HepG2 (cell line): Measurements from ENCODE around the gene SFXN1. TPM values are rescaled to one million over a fixed set of nuclear protein-coding genes. Genes with fewer than 3 reads are reported as not detected.
A peak's percentile ranks its signal among the peaks of the same experiment; 100 is the strongest.

Experiments
- ATAC-seq: fragments of 200-7000 bp; cut with Tn5 transposase; 3 replicates; pipeline ENCODE4 v1.9.1; 2020; ENCODE audit warnings: mild to moderate bottlenecking, moderate library complexity
- BruUV-seq: library from RNA; stranded (reverse); fragments of 400-500 nt; replicated peaks from 2 replicates; lab custom pipeline; 2021; lab: Mats Ljungman, UMichigan
- CTCF ChIA-PET: fragments of 300-600 bp; formaldehyde crosslinking; extraction: SDS; loops from one replicate; lab custom pipeline; 2021; ENCODE audit warnings: low total read pairs, inconsistent platforms, low intra/inter-chr PET ratio; lab: Yijun Ruan, JAX
- POLR2A ChIA-PET: fragments of 350-600 bp; sonication (Branson Sonifier 250); formaldehyde crosslinking; loops from one replicate; lab custom pipeline; 2020; ENCODE audit warnings: antibody characterized with exemption, inconsistent platforms; lab: Yijun Ruan, JAX
- DNase-seq: peaks from one replicate; pipeline ENCODE4 v3.0.0-alpha.2; 2015; ENCODE audit warnings: low spot score
- FAIRE-seq: peaks from 3 replicates; lab custom pipeline; 2011; peaks lifted over from hg19 to GRCh38; lab: Jason Lieb, UNC
- H2AFZ ChIP-seq: one replicate; pipeline ENCODE4 v1.6.1; 2011; ENCODE audit warnings: low read length, inconsistent platforms
- H3K27ac ChIP-seq: fragments of 300-600 bp; 3 replicates; pipeline ENCODE4 v1.8.0; 2011; ENCODE audit warnings: mixed run types, mild to moderate bottlenecking, mixed read lengths, low read length, inconsistent platforms; ENCODE audit not compliant: insufficient read depth; ENCODE audit errors: extremely low read length
- H3K27me3 ChIP-seq, 2 experiments: fragments of 200-600 bp in 1 of 2; 2 replicates in 1 of 2; 3 replicates in 1 of 2; pipeline versions ENCODE4 v1.6.0 to v1.8.0; 2011; ENCODE audit warnings: low read length in 2 of 2, mild to moderate bottlenecking in 2 of 2, moderate library complexity in 2 of 2, inconsistent platforms in 1 of 2; ENCODE audit not compliant: insufficient read depth in 2 of 2, control insufficient read depth in 1 of 2
- H3K36me3 ChIP-seq, 2 experiments: fragments of 200-600 bp in 1 of 2; replicated peaks in 1 of 2; 2 replicates in 1 of 2; 3 replicates in 1 of 2; pipeline versions ENCODE4 v1.5.1 to v1.8.0; 2011; ENCODE audit warnings: low read length in 2 of 2, inconsistent platforms in 1 of 2; ENCODE audit not compliant: insufficient read depth in 2 of 2, control insufficient read depth in 1 of 2
- H3K4me1 ChIP-seq: 2 replicates; pipeline ENCODE4 v1.5.1; 2012; ENCODE audit warnings: low read length, inconsistent platforms; ENCODE audit not compliant: insufficient read depth
- H3K4me2 ChIP-seq: 2 replicates; pipeline ENCODE4 v1.6.0; 2011; ENCODE audit warnings: low read depth, low read length, inconsistent platforms
- H3K4me3 ChIP-seq, 3 experiments: fragments of 200-600 bp in 1 of 3; sonication (generic), shearing (Covaris generic) in 1 of 3; replicated peaks in 1 of 3; 2 replicates each; pipeline ENCODE4 v1.5.1; 2011 to 2016; ENCODE audit warnings: low read length in 3 of 3, inconsistent platforms in 2 of 3, low read depth in 2 of 3, mild to moderate bottlenecking in 2 of 3, control low read depth in 1 of 3, mixed read lengths in 1 of 3; ENCODE audit not compliant: insufficient read depth in 1 of 3
- H3K79me2 ChIP-seq: one replicate; pipeline ENCODE4 v1.6.1; 2011; ENCODE audit warnings: low read length, inconsistent platforms; ENCODE audit not compliant: insufficient read depth
- H3K9ac ChIP-seq: 2 replicates; pipeline ENCODE4 v1.6.0; 2011; ENCODE audit warnings: mild to moderate bottlenecking, low read depth, low read length, inconsistent platforms; ENCODE audit not compliant: insufficient read depth
- H3K9me3 ChIP-seq: 2 replicates; pipeline ENCODE4 v1.5.1; 2012; ENCODE audit warnings: mild to moderate bottlenecking, low read length
- H4K20me1 ChIP-seq: 2 replicates; pipeline ENCODE4 v1.6.0; 2011; ENCODE audit warnings: inconsistent platforms, mild to moderate bottlenecking, low read length, moderate library complexity; ENCODE audit not compliant: insufficient read depth
- ATF7 ChIP-seq, 2 experiments: fragments of 450-650 bp in 1 of 2; sonication (generic) in 1 of 2; formaldehyde crosslinking in 1 of 2; IDR thresholded peaks; 2 replicates each; pipeline versions ENCODE4 v1.4.0 to v1.6.1; 2016 to 2020; ENCODE audit warnings: antibody characterized with exemption in 1 of 2, mild to moderate bottlenecking in 1 of 2, missing genetic modification reagents in 1 of 2
- CBX1 ChIP-seq: IDR thresholded peaks from one replicate; pipeline ENCODE4 v1.6.1; 2016; ENCODE audit warnings: antibody characterized with exemption, low read depth
- CEBPB ChIP-seq: IDR thresholded peaks from 2 replicates; pipeline ENCODE4 v1.6.1; 2011; ENCODE audit warnings: low read depth, low read length, improper control_type of control experiment, borderline replicate concordance
- PHF5A ChIP-seq: IDR thresholded peaks from one replicate; pipeline ENCODE4 v1.6.1; 2018; ENCODE audit warnings: low read depth, missing genetic modification reagents; ENCODE audit not compliant: unreplicated experiment
- THAP11 ChIP-seq: IDR thresholded peaks from 2 replicates; pipeline ENCODE4 v1.6.1; 2016; ENCODE audit warnings: missing biosample characterization, missing genetic modification reagents
- ZNF510 ChIP-seq: sonication (generic); formaldehyde crosslinking; IDR thresholded peaks from 2 replicates; pipeline ENCODE4 v1.4.0; 2020; ENCODE audit warnings: low read depth, mild to moderate bottlenecking, missing genetic modification reagents
- WGBS: methylation state at CpG from one replicate; pipeline ENCODE4 v1.1.6; 2017; ENCODE audit warnings: low lambda C conversion rate; 5-methylcytosine and 5-hydroxymethylcytosine counted together
- in situ Hi-C: cut with HindIII; loops from 2 replicates; pipeline ENCODE4 v1.10.0; 2017; ENCODE audit warnings: low pct_unique_long_range_greater_than_20kb; ENCODE audit not compliant: extremely low pct_ligation_motif_present
- intact Hi-C: fragments of 100-400 bp; cut with micrococcal nuclease; formaldehyde crosslinking; loops from one replicate; pipeline ENCODE4 v1.10.0; 2022; ENCODE audit not compliant: unreplicated experiment
- polyA plus RNA-seq, 8 experiments: library from polyadenylated mRNA; depleted of rRNA in 3 of 8; stranded (reverse) in 7 of 8; unstranded in 1 of 8; fragments of >200 nt; fragmentation: Illumina TruSeq in 4 of 8; extraction: Trizol in 4 of 8; gene quantifications; 2 replicates each; pipeline versions ENCODE4 v1.2.1 to v1.2.3, GENCODE V29; 2011 to 2016; ENCODE audit warnings: low read depth in 4 of 8, missing spikeins in 1 of 8, mixed read lengths in 1 of 8; ENCODE audit not compliant: insufficient read depth in 1 of 8
- total RNA-seq, 5 experiments: library from RNA; depleted of rRNA; stranded (reverse); fragments of >200 nt; fragmentation: Illumina TruSeq; extraction: Trizol; gene quantifications; 2 replicates each; pipeline ENCODE4 v1.2.3, GENCODE V29; 2016; ENCODE audit warnings: low read depth in 1 of 5
- TF ChIP-seq, protein P1 (sequence below): sonication (generic); formaldehyde crosslinking; IDR thresholded peaks from 2 replicates; pipeline ENCODE4 v1.8.0; 2022; ENCODE audit warnings: missing genetic modification reagents, mild to moderate bottlenecking, moderate library complexity, borderline replicate concordance
- TF ChIP-seq, protein P2 (sequence below): sonication (generic); formaldehyde crosslinking; IDR thresholded peaks from 2 replicates; pipeline ENCODE4 v1.4.0; 2020; ENCODE audit warnings: missing genetic modification reagents, borderline replicate concordance
- TF ChIP-seq, protein P3 (sequence below): sonication (generic); formaldehyde crosslinking; IDR thresholded peaks from 2 replicates; pipeline ENCODE4 v1.4.0; 2020; ENCODE audit warnings: missing genetic modification reagents; ENCODE audit errors: not compliant biosample characterization
- TF ChIP-seq, protein P4 (sequence below), 2 experiments: sonication (generic) in 1 of 2; formaldehyde crosslinking in 1 of 2; IDR thresholded peaks; 2 replicates each; pipeline versions ENCODE4 v1.5.1 to v1.6.1; 2011 to 2020; ENCODE audit warnings: borderline replicate concordance in 1 of 2, low read depth in 1 of 2, low read length in 1 of 2, mild to moderate bottlenecking in 1 of 2, missing genetic modification reagents in 1 of 2, moderate library complexity in 1 of 2

The SFXN1 gene
- total and polyA plus RNA-seq, 2 of the 13 experiments (the other 11 are each of a cell fraction or from before 2014, with no cell fraction given), result 122 to 135 TPM

DNA sequence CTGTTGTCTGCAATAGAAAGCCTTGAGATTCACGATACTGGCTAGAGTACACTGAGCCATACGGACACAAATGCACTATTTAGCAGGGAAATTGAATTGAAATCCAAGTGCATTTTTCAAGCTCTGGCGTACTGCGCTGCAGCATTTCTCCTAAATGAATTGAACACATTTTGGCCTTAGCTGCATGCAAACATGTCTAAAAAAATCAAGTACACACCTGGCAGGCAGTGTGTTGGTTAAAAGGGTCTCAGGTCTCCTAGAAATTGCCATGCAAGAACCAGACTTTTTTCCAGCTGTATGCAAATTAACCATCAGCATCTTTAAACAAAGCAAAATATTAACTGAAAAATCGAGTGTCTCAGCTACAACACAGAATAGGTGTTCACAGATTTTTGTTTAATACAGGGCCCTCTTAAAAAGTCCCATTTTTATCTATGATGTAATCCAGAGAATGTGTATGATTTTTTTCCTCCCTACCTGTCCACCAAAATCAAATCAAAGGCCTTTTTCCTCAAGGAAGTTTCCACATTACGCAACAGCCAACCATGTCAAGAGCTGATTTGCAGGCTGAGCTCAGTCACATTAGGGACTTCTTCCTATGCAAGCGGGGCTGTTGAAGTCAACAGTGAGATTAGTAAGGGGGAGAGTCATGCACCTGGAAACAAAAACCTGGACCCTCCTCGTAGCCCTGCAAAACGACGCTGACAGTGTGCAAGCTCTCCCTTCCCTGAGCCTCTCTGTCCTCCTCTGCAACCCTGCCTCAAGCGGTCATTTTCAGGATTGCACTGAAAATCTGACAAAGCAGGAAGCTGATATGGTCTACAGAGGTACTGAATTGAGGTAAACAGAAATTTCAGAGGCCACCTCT is 14.1 kb upstream of the SFXN1 start (continued):
- TF ChIP-seq, protein P1, sequence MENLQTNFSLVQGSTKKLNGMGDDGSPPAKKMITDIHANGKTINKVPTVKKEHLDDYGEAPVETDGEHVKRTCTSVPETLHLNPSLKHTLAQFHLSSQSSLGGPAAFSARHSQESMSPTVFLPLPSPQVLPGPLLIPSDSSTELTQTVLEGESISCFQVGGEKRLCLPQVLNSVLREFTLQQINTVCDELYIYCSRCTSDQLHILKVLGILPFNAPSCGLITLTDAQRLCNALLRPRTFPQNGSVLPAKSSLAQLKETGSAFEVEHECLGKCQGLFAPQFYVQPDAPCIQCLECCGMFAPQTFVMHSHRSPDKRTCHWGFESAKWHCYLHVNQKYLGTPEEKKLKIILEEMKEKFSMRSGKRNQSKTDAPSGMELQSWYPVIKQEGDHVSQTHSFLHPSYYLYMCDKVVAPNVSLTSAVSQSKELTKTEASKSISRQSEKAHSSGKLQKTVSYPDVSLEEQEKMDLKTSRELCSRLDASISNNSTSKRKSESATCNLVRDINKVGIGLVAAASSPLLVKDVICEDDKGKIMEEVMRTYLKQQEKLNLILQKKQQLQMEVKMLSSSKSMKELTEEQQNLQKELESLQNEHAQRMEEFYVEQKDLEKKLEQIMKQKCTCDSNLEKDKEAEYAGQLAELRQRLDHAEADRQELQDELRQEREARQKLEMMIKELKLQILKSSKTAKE (CRISPR knock-in tag), result no peak
- peak; percentile 89 for TF ChIP-seq CEBPB
- TF ChIP-seq, protein P2, sequence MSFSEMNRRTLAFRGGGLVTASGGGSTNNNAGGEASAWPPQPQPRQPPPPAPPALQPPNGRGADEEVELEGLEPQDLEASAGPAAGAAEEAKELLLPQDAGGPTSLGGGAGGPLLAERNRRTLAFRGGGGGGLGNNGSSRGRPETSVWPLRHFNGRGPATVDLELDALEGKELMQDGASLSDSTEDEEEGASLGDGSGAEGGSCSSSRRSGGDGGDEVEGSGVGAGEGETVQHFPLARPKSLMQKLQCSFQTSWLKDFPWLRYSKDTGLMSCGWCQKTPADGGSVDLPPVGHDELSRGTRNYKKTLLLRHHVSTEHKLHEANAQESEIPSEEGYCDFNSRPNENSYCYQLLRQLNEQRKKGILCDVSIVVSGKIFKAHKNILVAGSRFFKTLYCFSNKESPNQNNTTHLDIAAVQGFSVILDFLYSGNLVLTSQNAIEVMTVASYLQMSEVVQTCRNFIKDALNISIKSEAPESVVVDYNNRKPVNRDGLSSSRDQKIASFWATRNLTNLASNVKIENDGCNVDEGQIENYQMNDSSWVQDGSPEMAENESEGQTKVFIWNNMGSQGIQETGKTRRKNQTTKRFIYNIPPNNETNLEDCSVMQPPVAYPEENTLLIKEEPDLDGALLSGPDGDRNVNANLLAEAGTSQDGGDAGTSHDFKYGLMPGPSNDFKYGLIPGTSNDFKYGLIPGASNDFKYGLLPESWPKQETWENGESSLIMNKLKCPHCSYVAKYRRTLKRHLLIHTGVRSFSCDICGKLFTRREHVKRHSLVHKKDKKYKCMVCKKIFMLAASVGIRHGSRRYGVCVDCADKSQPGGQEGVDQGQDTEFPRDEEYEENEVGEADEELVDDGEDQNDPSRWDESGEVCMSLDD (CRISPR knock-in tag), result no peak
- peak; percentile 21; the same call in 1 of the 2 replicates for TF ChIP-seq ATF7 (IDR thresholded peaks at IDR 0.05)
- no peak for TF ChIP-seq ATF7 (CRISPR knock-in tag; IDR thresholded peaks at IDR 0.05)
- no peak for TF ChIP-seq PHF5A

DNA sequence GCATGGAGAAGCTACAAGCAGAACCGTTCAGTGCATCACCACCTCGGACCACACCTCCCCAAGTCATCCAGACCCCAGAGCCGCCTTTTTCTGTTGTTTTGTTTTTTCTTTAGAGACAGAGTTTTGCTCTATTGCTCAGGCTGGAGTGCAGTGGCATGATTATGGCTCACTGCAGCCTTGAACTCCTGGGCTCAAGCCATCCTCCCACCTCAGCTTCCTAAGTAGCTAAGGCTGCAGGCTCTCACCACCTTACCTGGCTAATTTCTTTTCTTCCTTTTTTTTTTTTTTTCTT is 13.5 kb upstream of the SFXN1 start:
- H3K79me2 ChIP-seq, result no peaks in the 10 kb centered on the region
- H3K27ac ChIP-seq, result no peak overlapping the region
- intact Hi-C loops, result loop anchor here (5.0 to 10.0 kb wide), 2 partner anchors 250 to 513 kb away; no protein-coding TSS in a partner anchor
- no peak for DNase-seq
- H3K27me3 ChIP-seq, result peaks cover 0 to 39% of the 10 kb centered on the region in 2 experiments; a peak in 3 of 5 replicates
- H3K9ac ChIP-seq, result no peak overlapping the region
- H3K36me3 ChIP-seq, result no peaks in the 10 kb centered on the region
- POLR2A ChIA-PET, result interaction anchor here (1.4 kb wide), 1 partner anchor 22 kb away, joined by 3 read pairs; no protein-coding TSS in a partner anchor
- H3K9me3 ChIP-seq, result no peaks in the 10 kb centered on the region
- no peak for FAIRE-seq
- 3% methylated on average over 3 of the region's 3 CpGs for WGBS
- no peak overlapping the region for H3K4me2 ChIP-seq
- H2AFZ ChIP-seq, result no peak overlapping the region
- no peaks in the 10 kb centered on the region; the same call in 1 of the 2 replicates for H4K20me1 ChIP-seq
- BruUV-seq, result no TSS peak
- CTCF ChIA-PET, result no interaction called here
- ATAC-seq, result no peak
- in situ Hi-C loops, result no loop called here
- H3K4me3 ChIP-seq, result no peak overlapping the region
- peaks cover 18% of the 10 kb centered on the region for H3K4me1 ChIP-seq
- TF ChIP-seq ZNF510 (CRISPR knock-in tag) (no peak), THAP11 (CRISPR knock-in tag) (no peak), CBX1 (no peak)
- TF ChIP-seq, protein P3, sequence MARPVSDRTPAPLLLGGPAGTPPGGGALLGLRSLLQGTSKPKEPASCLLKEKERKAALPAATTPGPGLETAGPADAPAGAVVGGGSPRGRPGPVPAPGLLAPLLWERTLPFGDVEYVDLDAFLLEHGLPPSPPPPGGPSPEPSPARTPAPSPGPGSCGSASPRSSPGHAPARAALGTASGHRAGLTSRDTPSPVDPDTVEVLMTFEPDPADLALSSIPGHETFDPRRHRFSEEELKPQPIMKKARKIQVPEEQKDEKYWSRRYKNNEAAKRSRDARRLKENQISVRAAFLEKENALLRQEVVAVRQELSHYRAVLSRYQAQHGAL, result no peak
- TF ChIP-seq, protein P4, sequence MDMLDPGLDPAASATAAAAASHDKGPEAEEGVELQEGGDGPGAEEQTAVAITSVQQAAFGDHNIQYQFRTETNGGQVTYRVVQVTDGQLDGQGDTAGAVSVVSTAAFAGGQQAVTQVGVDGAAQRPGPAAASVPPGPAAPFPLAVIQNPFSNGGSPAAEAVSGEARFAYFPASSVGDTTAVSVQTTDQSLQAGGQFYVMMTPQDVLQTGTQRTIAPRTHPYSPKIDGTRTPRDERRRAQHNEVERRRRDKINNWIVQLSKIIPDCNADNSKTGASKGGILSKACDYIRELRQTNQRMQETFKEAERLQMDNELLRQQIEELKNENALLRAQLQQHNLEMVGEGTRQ (IDR thresholded peaks at IDR 0.05; ENCODE audit: low read depth, low read length), result no peak
- TF ChIP-seq, protein P4 (CRISPR knock-in tag; IDR thresholded peaks at IDR 0.05; ENCODE audit: borderline replicate concordance), result no peak
